HG02610 (cell line): ENCODE measurements around the gene LRRC15.

Experiments
- ATAC-seq: cut with Tn5 transposase; IDR thresholded peaks from one replicate; pipeline ENCODE4 v1.9.1; 2021; ENCODE audit warnings: mild to moderate bottlenecking, moderate library complexity; ENCODE audit not compliant: unreplicated experiment

LRRC15 gene

DNA sequence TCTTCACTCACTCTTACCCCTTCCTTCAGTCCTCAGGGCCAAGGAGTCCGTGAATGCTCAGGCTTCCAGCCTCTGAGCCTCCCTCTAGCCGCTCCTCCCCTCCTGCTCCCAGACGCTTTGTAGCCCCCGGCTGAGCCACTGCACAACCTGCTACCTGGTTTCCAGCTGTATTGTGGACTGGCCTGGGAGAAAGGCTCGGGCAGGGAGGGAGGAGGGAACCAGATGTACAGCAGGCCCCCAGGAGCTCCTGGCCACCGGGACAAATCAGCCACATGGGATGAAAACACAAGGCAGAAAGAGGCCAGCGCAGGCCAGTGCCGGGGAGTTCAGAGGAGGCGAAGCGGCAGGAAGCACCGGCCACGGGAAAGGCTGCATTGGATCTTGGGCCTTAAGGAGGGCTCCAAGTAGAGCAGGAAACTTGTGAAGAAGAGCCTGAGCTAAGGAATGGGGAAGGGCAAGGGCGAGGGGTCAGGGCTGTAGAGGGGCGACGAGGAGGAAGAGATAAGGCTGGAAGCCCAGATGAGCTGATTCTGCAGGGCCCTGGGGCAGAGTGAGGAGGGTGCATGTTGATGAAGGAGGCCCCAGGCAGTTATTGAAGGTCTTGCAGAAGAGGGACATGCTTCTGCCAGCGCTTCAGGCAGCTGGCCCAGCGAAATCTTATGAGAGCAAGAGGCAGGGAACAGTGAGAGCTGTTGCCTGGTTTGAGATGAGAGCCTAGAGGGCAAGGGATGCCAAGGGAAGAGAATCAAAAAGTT, 32.8 kb downstream of the LRRC15 start:
- no peak for ATAC-seq

DNA sequence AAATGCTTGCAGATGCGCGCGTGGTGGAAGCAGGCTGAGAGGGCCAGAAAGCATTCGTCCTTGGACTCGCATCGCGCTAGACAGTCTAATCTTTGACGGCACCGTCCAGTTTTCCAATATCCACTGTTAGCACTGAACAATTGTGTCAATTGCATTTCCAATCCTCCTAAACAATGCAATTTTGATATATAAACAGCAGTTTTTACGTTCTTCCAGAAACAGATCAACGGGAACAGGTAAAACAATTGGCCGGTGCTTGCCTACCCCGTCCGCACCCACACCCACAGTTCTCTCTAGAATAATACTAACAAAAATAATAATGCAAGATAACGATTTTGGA, 35.6 kb downstream of the LRRC15 start:
- no peak for ATAC-seq

DNA sequence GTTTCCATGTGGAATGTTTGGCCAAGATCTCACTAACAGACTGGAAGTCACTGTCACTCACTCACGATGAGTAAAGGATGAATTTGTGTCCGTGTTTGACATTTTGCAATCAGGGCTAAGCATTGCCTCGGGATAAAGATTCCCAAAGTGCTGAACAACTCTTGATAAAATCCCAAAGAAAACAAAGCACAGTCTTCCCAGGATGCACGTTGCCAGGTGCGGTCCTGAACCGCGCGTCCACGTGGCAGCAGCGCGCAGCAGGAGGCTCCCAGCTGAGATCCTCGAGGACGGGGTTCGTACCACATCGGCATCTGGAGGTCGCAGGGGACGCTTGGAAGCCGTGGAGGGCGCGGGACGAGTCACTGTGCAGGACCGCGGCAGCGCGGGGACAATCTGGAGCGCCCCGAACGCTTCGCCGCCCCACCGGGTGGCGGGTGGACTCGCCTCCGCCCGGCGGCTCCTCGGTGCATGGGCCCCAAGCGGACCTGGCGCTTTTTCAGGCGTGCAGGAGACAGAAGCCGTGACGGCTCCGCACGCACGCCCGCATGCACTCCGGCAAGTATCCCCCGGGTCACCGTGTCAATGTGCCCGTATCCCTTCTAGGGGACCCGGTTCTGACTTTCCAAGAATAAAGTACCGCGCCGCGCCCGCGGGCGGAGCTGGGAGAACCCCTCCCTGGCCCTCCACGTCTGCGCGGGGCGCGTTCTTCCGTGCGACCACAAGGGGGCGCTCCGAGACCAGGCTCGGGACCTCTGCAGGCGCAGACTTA, 36.1 kb downstream of the LRRC15 start:
- peak; percentile 89 for ATAC-seq

DNA sequence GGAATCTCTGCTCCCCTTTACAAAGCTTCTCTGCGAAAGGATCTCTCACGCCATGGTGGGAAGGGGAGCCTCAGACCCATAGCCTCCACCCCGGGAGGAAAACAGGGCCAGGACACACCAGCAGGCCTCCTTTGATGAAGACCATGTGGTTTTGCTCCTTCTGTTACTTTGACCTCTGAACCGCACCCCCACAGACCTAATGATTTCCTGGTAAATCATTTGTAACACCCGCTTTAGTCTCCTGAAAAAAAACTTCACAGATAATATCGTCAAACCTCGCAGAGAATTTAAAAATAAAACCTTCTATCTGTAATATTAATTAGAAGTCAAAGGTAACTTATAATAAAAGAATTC, 36.7 kb downstream of the LRRC15 start:
- no peak for ATAC-seq

DNA sequence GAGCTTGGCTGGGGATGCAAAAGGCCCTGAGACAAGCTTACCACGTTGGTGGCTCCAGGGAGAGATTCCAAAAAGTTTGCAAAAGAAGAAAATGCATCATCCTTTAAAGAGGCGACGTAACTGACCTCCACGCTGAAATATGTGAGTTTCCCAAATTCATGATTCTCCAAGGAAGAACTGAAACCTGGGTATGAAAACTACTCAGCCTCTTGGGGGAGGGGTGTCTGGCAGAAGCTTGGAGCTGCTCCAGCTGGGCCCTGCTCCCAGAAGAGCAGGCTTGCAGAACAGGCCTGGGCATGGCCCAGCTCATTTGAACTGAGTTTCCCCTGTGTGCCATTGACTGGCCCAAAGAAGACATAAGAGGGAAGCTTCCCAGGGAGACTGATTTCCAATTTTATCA, 39.0 kb downstream of the LRRC15 start:
- no peak for ATAC-seq

DNA sequence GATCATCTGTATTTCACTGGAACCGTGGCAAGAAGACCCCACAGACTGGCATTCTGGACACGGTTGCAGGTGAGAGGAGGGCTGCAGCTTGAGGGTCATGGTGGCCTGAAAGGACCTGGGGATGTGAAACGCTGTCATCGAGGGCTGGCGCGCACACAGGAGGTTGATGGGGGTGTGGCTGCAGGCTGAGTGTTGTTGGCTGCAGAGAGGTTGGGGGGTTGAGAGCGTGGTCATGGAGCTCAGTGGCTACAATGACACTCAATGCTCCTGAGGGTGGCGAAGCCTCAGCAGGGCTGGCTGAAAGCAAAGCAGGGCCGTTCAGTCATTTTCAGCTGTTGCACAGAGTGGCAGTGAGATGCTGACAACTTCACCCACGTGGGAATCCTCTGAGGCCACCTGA, 39.4 kb downstream of the LRRC15 start:
- no peak for ATAC-seq

DNA sequence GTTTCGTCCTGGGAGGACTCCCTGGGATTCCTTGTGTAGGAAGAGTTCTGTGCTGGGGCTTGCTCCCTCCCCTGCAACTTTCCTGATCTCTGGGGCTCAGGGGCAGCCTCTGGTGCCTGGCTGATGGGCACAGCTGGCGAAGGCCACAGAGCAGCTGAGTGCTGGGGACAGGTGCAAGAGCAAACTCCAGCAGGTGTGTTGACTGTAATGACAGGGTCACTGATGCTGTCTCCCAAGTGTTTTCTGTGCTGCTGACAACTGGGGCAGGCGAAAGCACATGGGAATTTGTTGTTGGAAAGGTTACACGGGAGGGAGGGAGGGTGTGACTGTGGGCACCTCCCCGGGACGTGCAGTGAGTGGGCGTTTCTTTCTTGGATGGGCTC, 40.0 kb downstream of the LRRC15 start:
- ATAC-seq: no peak

DNA sequence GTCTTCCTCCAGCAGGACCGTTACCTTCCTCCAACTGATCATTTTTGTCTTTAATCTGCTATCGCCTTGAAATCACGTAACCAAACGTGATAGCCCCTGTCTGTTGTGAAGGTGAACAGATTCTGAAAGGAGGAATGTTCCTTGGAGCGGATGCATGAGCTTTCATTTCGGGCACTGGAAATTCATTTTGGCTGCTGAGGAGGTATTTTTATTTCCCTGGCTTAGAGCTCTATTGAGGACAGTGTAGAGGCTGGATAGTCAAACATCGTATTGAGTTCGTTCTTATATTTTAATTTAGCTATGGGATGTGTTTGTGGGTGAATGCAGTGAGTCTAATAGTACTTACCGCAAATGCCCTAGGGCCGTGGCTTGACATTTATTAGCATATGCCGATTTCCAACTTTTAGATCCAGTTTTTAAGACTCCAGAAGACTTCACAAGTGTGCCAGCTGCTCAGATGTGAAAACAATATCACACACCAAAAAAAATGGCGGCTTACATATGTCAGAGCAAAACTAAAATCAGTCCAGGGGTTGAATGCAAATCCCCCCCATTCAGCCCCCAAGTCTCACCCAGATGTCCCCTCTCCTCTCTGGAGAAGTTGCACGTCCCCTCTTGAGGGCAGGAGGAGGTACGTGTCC, 40.5 kb downstream of the LRRC15 start:
- no peak for ATAC-seq

DNA sequence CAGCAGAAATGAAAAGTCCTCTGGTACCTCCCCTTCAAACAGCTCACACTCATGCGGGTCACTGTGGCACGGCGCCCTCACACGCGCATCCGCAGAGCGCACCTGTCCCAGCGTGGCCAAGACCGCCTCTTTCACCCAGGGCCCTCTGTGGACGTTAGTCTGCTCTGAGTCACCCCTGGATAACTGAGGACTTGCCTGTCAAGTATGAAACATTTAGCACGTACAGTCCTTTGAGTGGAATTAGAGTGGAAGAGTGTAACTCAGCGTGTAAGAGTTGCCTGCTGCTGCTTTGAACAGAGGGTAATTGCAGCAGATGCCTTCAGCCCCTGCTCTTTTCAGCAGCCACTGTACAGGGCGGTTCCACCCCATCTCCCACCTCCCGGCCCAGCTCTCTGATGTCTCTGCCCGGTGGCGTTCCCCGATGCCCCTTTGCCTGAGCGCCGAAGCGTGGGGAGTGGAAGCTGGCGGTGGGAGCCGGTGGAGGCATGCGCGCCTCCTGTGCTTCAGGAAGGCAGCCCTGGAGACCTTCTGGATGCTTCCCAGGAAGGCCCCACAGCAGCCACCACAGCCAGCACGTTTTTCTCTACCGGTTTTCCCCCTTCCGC, 41.4 kb downstream of the LRRC15 start:
- ATAC-seq: no peak

DNA sequence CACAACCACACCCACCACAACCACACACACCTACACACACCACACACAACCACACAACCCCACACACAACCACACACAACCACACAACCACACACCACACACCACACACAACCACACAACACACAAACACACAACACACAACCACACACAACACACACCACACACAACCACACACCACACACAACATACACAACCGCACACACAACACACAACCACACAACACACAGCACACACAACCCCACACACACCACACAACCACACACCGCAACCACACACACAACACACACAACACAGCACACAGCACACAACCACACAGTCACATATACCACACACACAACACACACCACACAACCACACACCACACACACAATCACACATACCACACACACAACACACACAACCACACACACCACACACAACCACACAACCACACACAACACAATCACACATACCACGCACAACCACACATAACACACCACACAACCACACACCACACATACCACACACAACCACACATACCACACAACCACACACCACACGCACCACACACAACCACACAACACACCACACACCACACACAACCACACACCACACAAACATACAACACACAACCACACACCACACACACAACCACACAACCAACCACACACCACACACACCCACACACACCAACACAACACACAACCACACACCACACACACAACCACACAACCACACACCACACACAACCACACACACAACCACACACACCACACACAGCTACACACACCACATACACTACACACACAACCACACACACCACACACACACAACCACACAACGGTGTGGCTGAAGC, 42.1 kb downstream of the LRRC15 start:
- no peak for ATAC-seq

DNA sequence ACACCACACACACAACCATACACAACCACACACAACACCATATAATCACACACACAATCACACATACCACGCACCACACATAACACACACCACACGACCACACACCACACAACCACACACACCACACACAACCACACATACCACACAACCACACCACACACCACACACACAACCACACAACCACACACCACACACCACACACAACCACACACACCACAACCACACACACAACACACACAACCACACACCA, 42.6 kb downstream of the LRRC15 start:
- no peak for ATAC-seq

DNA sequence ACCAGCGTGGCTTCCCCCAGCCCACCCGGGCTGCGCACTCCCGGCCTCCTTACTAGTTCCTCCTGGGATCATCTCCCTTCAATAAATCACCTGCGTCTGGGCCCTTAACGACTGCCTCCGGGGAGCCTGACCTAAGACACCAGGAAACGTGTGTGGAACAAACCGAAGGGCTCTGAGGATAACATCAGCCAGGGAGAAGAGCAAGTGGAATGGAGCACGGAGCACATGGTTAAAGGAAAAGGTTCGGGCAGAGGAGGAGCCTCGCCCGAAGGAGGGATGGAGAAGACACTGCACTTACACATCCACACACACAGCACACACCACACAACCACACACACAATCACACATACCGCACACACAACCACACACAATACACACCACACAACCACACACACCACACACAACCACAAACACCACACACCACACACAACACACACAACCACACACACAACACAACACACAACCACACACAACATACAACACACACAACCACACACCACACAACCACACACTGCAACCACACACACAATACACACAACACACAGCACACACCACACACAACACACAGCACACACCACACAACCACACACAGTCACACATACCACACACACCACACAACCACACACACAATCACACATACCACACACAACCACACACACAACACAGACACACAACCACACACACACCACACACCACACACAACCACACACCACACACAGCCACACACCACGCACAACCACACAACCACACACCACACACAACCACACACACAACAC, 43.2 kb downstream of the LRRC15 start:
- ATAC-seq: no peak

DNA sequence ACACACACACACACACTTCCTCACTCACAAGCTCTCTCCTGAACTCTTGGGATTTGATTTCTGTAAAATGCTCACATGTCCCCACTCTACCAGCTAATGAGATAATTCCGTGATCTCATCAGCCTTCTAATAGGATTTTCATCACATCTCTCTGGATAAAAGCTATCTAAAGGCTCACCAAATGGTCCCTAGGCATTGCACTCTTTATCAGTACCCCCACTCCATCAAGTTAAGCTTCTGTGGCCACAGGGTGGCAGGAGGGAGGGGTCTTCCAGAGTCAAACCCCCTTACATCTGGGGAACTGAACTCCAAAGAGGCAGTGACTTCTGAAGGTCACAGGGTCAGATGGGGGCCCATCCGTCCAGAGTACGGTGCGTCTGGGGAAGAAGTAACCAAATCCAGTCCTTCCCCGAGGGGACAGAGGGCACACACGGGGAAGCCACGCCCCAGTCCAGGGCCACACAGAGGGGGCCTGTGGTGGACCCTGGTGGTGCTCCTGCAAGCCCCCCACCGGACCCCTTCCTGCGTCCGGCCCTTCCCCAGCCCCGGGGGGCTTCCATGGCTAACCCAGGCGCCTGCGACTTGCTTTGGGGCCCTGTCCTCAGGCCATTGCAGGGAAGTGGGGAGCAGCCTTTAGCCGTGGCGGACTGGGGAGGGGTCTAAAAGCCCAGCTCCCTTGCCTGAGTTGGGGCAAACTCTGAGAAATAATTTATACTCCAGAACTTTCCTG, 44.0 kb downstream of the LRRC15 start:
- ATAC-seq: no peak

DNA sequence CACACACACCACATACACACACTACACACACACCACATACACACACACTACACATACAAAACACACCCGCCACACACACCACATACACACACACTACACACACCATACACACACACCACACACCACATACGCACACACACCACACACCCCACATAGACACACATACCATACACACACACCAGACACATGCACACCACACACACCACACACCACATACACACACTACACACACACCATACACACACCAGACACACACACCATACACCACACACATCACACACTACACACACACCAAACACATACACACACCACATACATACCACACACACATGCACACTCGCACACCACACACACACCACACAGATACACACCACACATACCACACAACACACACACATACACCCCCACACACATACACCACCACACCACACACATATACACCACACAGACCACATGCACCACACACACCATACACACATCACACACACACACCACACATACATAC, 44.7 kb downstream of the LRRC15 start:
- ATAC-seq: no peak

DNA sequence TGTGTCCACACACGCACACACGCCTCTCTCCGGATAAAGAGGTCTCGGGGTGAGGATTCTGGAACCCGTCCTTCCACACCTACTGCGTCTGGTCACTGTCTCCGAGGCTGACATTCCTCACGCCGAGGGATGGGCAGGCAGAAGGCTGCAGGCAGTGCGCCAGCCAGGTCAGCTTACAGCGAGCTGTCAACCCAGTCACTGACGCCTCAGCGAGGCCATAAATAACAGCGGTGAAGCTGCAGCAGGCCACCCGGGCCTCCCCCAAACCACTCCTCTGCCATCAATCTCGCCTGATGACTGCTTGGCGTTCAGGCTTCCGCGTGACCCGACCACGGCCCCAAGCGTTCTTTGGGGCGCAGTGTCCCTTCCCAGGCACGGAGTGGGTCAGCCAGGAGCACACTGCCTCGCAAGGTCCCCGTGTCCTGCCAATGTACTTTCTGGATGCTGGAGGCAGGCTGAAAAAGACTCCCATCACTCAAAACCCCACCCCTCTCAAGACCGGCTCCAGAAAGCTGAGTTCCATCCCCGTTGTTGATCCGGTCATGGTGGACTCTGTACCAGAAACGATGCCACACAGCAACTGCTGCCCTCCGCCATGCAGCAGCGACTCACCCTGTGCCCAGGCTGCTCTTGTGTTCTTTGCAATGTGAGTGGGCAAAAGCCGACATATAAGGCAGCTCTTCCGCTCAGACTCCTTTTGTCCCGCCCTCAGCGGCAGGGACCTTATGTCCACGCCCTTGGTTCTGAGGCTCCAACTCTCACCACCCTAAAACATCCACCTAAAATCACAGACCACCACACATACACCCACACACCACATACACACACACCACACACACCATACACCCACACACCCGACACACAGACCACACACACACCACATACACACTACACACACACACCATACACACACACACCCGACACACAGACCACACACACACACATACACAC, 45.5 kb downstream of the LRRC15 start:
- ATAC-seq: peak; percentile 42

DNA sequence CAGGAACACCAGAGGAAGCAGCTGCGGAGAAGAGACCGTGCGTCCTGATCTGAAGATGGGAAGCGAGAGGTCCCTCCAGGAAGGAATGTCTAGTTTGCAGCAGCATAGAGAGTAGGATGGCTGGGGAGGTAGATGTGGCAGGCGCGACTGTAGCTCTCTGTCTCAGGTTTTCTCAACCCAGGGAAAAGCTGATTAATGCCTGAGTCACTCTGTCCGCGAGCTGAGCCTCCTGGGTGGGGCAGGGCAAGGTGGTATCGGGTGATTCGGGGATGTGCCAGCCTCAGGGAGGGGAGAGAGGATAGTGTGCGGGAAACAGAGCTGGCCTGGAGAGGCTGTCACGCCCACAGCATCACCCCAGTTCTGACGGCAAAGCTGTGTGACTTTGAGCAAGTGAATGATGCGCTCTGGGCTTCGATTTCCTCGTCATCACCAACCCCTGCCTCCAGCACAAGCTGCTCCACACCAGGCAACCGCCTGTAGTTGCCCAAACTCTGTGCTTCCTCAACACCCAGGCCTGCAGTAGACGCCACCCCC, 46.8 kb downstream of the LRRC15 start:
- ATAC-seq: no peak

DNA sequence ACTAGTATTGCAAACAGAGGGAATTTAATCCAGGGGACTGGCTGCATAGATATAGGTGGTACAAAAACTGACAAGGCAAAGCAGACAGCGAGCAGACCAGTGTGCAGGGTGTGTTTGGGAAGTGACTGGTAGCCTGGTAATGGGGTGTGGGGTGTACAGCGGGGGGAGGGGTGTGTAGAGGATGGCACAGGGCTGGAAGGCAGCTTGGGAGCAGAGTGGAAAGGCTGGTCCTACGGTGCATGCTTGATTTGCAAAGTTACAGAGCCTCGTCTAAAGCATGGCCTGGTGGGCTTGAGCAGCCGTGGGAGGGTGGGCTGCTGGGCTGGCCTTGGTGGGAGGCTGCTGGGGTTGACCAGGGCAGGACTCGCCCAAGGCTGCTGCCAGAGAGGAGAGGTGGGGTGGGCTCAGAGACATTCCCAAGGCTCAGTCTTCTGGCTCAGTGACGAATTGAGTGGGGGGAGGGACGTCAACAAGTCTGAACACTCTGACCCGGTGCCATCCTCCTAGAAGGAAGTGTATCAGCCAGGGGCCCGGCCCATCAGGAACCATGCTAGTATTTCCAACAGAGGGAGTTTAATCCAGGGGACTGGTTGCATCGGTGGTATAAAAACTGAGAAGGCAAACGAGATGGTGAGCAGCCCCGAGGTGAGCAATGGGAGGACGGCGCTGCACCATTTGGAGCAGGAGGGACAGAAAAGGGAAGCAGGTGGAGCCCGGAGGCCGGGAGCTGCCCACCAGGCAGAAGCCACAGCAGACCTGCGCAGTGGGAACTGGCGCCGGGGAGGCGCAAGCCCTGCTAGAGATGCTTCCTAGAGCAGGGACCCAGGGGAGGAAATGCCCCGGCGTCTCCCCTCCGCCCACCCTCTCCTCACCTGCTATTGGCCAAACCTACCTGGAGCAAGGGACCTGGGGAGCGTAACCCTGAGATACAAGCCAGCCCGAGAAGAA, 47.6 kb downstream of the LRRC15 start:
- ATAC-seq: no peak
